GM23338 (cell line): ENCODE measurements around the gene GBP5. TPM values are rescaled to one million over a fixed set of nuclear protein-coding genes. Genes with fewer than 3 reads are reported as not detected.
"Not testable (repeated sequence)": the region's sequence is repeated elsewhere in the genome, so short reads cannot be mapped to it uniquely, and the experiment has no call there.

ENCODE experiments used
- ATAC-seq: fragments of 200-7000 bp; cut with Tn5 transposase; 3 replicates; pipeline ENCODE4 v1.9.1; 2020
- DNase-seq: peaks from one replicate; pipeline ENCODE4 v3.0.0-alpha.2; 2015; ENCODE audit warnings: low spot score
- H2AFZ ChIP-seq: fragments of 200-600 bp; sonication (generic); 2 replicates; pipeline ENCODE4 v1.8.0; 2016; ENCODE audit warnings: antibody characterized with exemption, mild to moderate bottlenecking, moderate library complexity
- H3F3A ChIP-seq: fragments of 200-600 bp; sonication (generic); replicated peaks from 2 replicates; pipeline ENCODE4 v1.8.0; 2017; ENCODE audit warnings: antibody characterized with exemption, mixed run types, low read depth
- H3K27ac ChIP-seq: fragments of 200-600 bp; sonication (generic); 2 replicates; pipeline ENCODE4 v1.6.1; 2016; ENCODE audit warnings: low read depth
- H3K27me3 ChIP-seq: fragments of 200-600 bp; sonication (generic); 2 replicates; pipeline ENCODE4 v1.8.0; 2016; ENCODE audit warnings: mild to moderate bottlenecking, mixed run types, moderate library complexity; ENCODE audit not compliant: insufficient read depth
- H3K36me3 ChIP-seq: fragments of 200-600 bp; sonication (generic); 2 replicates; pipeline ENCODE4 v1.8.0; 2016; ENCODE audit warnings: mild to moderate bottlenecking; ENCODE audit not compliant: insufficient read depth
- H3K4me1 ChIP-seq: fragments of 200-600 bp; sonication (generic); 2 replicates; pipeline ENCODE4 v1.8.0; 2016; ENCODE audit warnings: mild to moderate bottlenecking, moderate library complexity; ENCODE audit not compliant: insufficient read depth
- H3K4me2 ChIP-seq: fragments of 200-600 bp; sonication (generic); 2 replicates; pipeline ENCODE4 v1.7.1; 2017; ENCODE audit warnings: mixed run types
- H3K4me3 ChIP-seq: fragments of 200-600 bp; sonication (generic); 2 replicates; pipeline ENCODE4 v1.6.1; 2016; ENCODE audit warnings: mixed run types
- H3K79me2 ChIP-seq: fragments of 200-600 bp; sonication (generic); replicated peaks from 2 replicates; pipeline ENCODE4 v1.8.0; 2017; ENCODE audit warnings: mild to moderate bottlenecking; ENCODE audit not compliant: insufficient read depth
- H3K9me2 ChIP-seq: fragments of 200-600 bp; sonication (generic); 2 replicates; pipeline ENCODE4 v1.8.0; 2017; ENCODE audit not compliant: insufficient read depth
- H4K20me1 ChIP-seq: fragments of 200-600 bp; sonication (generic); replicated peaks from 2 replicates; pipeline ENCODE4 v1.8.0; 2017; ENCODE audit warnings: mild to moderate bottlenecking; ENCODE audit not compliant: insufficient read depth
- H3K27ac Mint-ChIP-seq: 2 replicates; pipeline ENCODE4 v1.8.0; 2020; ENCODE audit warnings: inconsistent platforms, mild to moderate bottlenecking, moderate library complexity, mixed read lengths
- H3K27me3 Mint-ChIP-seq: 3 replicates; pipeline ENCODE4 v1.8.0; 2022; ENCODE audit warnings: low read depth, mild to moderate bottlenecking, moderate library complexity, mixed read lengths, inconsistent platforms; ENCODE audit not compliant: insufficient read depth, poor library complexity
- H3K36me3 Mint-ChIP-seq: 3 replicates; pipeline ENCODE4 v1.8.0; 2021; ENCODE audit warnings: low read depth, mild to moderate bottlenecking, inconsistent platforms, moderate library complexity, mixed read lengths
- H3K4me1 Mint-ChIP-seq: 3 replicates; pipeline ENCODE4 v1.8.0; 2020; ENCODE audit warnings: mild to moderate bottlenecking, inconsistent platforms, mixed read lengths
- H3K4me3 Mint-ChIP-seq: 3 replicates; pipeline ENCODE4 v1.8.0; 2021; ENCODE audit warnings: moderate library complexity, mild to moderate bottlenecking, inconsistent platforms, mixed read lengths
- H3K9me3 Mint-ChIP-seq: 3 replicates; pipeline ENCODE4 v1.8.0; 2020; ENCODE audit warnings: moderate library complexity, mild to moderate bottlenecking, inconsistent platforms, mixed read lengths
- CREB1 ChIP-seq: fragments of 250-450 bp; sonication (Bioruptor Pico); IDR thresholded peaks from 2 replicates; pipeline ENCODE4 v1.5.0; 2020; ENCODE audit warnings: low read depth, mild to moderate bottlenecking, moderate library complexity
- ETS1 ChIP-seq: IDR thresholded peaks from 2 replicates; pipeline ENCODE4 v1.6.1; 2016; ENCODE audit warnings: antibody characterized with exemption
- REST ChIP-seq: IDR thresholded peaks from one replicate; pipeline ENCODE4 v1.6.1; 2018; ENCODE audit warnings: antibody characterized with exemption; ENCODE audit not compliant: unreplicated experiment
- ZNF462 ChIP-seq: fragments of 250-450 bp; sonication (Bioruptor Pico); IDR thresholded peaks from 2 replicates; pipeline ENCODE4 v1.5.0; 2020; ENCODE audit warnings: mild to moderate bottlenecking, moderate library complexity
- polyA plus RNA-seq: library from polyadenylated mRNA; unstranded; fragments of >200 nt; fragmentation: Nextera tagmentation; extraction: Ambion mirVana; gene quantifications from 2 replicates; pipeline ENCODE4 v1.2.1, GENCODE V29; 2016
- total RNA-seq: library from RNA; depleted of rRNA; stranded (reverse); fragments of >200 nt; shearing (Covaris generic); gene quantifications from 2 replicates; pipeline ENCODE4 v1.2.3, GENCODE V29; 2014

GBP5 gene
- total and polyA plus RNA-seq, 2 experiments from 2014 or later, result not detected

- Histone ChIP-seq H3K4me1 (no peaks in the 10 kb centered on the region), H3K36me3 (no peaks in the 10 kb centered on the region), H3K27ac (no peak overlapping the region), H3K4me2 (no peak overlapping the region), H3F3A (no peaks in the 10 kb centered on the region), H3K27me3 (no peaks in the 10 kb centered on the region), H3K9me2 (peaks cover 9% of the 10 kb centered on the region; the same call in 1 of the 2 replicates), H3K4me3 (no peak overlapping the region), H2AFZ (no peak overlapping the region), H4K20me1 (no peaks in the 10 kb centered on the region), H3K79me2 (no peaks in the 10 kb centered on the region)
- DNase-seq, result no peak
- 0 out of 3 replicates have a peak, but pooled peaks cover 4% of the 10 kb centered on the region for H3K36me3 Mint-ChIP-seq
- ATAC-seq, result no peak
- H3K4me3 Mint-ChIP-seq, result no peak overlapping the region
- no peak for TF ChIP-seq ETS1
- H3K4me1 Mint-ChIP-seq, result no peaks in the 10 kb centered on the region
- H3K27me3 Mint-ChIP-seq, result no peaks in the 10 kb centered on the region
- H3K9me3 Mint-ChIP-seq, result peaks cover 20% of the 10 kb centered on the region
- H3K27ac Mint-ChIP-seq, result no peak overlapping the region
Observed at GRCh38 chr1:89302697-89303332, 30.2 kb upstream of the GBP5 start.

- H3F3A ChIP-seq, H3K36me3 Mint-ChIP-seq, H3K27ac Mint-ChIP-seq, H3K36me3 ChIP-seq, H2AFZ ChIP-seq, H3K27me3 ChIP-seq, H3K4me1 ChIP-seq, ATAC-seq, H4K20me1 ChIP-seq, H3K9me2 ChIP-seq, H3K27me3 Mint-ChIP-seq, H3K79me2 ChIP-seq, H3K4me2 ChIP-seq, DNase-seq, H3K4me3 Mint-ChIP-seq, H3K27ac ChIP-seq, H3K4me1 Mint-ChIP-seq, H3K4me3 ChIP-seq: not testable (repeated sequence)
- peaks cover 20% of the 10 kb centered on the region for H3K9me3 Mint-ChIP-seq
Observed at GRCh38 chr1:89299739-89300463, 27.2 kb upstream of the GBP5 start.

- Mint-ChIP-seq H3K9me3 (peaks cover 19% of the 10 kb centered on the region), H3K27ac (no peak overlapping the region), H3K36me3 (0 out of 3 replicates have a peak, but pooled peaks cover 3% of the 10 kb centered on the region), H3K4me3 (no peak overlapping the region), H3K4me1 (no peaks in the 10 kb centered on the region), H3K27me3 (no peaks in the 10 kb centered on the region)
- no peak overlapping the region for H3K4me3 ChIP-seq
- H3F3A ChIP-seq, result no peaks in the 10 kb centered on the region
- H3K79me2 ChIP-seq, result no peaks in the 10 kb centered on the region
- no peak for TF ChIP-seq CREB1 (CRISPR knock-in tag)
- TF ChIP-seq ZNF462, result no peak
- no peak for TF ChIP-seq REST
- H3K27me3 ChIP-seq, result no peaks in the 10 kb centered on the region
- H3K27ac ChIP-seq, result no peak overlapping the region
- no peak for DNase-seq
- no peak overlapping the region for H2AFZ ChIP-seq
- no peaks in the 10 kb centered on the region for H3K36me3 ChIP-seq
- H4K20me1 ChIP-seq, result no peaks in the 10 kb centered on the region
- peaks cover 6% of the 10 kb centered on the region for H3K9me2 ChIP-seq
- H3K4me1 ChIP-seq, result no peaks in the 10 kb centered on the region
- ATAC-seq, result no peak
- no peak overlapping the region for H3K4me2 ChIP-seq
Observed at GRCh38 chr1:89298461-89298860, 25.8 kb upstream of the GBP5 start.
